HUDEP-2 (cell line): ENCODE results near the gene MTRFR.
"Not testable (repeated sequence)": the region's sequence is repeated elsewhere in the genome, so short reads cannot be mapped to it uniquely, and the experiment has no call there.

ENCODE experiments used
- DNase-seq, 76 experiments: peaks; one replicate each; lab custom pipeline; 2025; ENCODE audit not compliant: unreplicated experiment in 76 of 76; lab: John Stamatoyannopoulos, UW

Gene MTRFR

DNA sequence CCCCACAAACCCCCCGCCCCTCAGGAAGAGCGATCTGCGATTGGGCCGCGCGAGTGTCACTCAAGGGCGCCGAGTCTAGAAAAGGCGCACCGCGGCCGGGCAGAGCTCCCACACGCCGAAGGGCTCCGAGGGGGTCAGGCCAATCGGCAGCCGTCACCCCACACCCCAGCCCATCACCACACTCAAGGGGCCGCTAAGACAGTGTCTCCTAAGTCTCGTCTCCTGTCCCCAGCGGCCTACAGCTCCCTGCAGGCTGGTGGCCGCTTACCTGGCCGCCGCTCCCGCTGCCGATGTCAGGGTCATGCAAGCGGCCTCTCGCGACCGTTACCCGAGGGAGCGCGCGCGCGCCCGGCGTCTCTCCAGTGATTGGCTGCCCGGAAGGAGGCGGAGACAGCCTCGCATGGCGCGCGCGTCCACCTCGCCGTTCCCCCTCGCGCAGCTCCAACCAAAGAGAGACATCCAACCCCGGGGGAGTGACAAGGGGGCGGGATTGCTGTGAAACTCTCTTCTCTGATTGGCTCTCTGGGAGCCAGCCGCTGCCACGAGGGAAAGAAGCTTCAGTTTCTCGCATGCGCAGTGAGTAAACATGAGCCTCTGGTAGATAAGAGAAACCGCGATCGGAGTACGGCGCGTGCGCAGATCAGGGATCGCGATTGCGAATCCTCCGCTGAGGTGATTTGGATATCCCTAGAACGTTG is at the start of gene MTRFR, which contains the start of gene MPHOSPH9:
Gene MTRFR, plus strand, starts transcription at position 630 of the 698 bp plus-strand sequence. CDS start 20,239 bp downstream, outside the sequence.
Gene MPHOSPH9, minus strand, starts transcription at position 335 of the 698 bp plus-strand sequence. CDS start 2,777 bp downstream, outside the sequence.
- peak; percentile 63 to 100 (median 98) for DNase-seq

DNA sequence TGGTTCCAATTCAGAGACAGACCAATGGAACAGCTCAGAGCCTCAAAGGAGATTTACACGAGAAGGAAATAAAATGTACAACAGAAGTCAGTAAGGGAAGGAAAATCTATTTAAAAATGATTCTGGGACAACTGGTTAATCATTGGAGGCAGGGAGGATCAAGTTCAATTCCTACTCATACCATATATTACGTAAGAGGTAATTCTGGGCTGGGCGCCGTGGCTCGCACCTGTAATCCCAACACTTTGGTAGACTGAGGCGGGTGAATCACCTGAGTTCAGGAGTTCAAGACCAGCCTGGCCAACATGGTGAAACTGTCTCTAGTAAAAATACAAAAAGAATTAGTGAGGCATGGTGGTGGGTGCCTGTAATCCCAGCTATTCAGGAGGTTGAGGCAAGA is 45.6 kb upstream of the MTRFR start:
- no peak for DNase-seq

DNA sequence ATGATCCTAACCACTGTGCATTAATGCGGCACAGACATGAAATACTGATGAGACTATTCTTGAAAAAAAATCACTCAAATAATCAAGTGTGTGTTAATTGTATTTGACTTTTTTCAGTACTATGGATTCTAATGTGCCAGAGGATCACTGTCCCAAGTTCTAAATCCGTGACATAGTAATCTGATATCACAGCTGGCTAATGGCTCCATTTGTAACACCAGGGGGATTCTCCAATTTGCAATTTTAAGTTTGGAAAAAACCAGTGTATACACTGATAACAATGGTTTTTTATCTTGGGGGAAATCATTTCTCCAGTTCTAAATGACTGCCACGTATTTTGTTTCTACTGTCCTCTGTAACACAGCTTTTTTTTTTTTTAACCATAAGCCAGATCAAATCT is 33.3 kb upstream of the MTRFR start:
- DNase-seq, result no peak

DNA sequence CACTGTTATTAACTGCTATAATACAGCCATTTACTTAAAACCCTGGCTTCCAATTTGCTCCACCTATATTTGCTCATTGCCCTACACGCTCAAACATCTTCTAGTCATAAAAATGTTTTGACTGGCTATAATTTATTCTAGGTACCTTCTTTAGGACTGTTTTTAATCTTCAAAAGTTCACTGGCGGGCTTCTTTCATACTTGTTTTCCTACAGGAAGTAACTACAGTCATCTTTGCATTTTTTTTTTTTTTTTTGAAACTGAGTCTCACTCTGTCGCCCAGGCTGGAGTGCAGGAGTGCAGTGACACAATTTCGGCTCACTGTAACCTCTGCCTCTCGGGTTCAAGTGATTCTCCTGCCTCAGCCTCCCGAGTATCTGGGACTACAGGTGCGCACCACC is 32.8 kb upstream of the MTRFR start:
- DNase-seq, result no peak

GRCh38 chr12:123206794-123207193 is 26.4 kb upstream of the MTRFR start:
- DNase-seq, result not testable (repeated sequence)

GRCh38 chr12:123207815-123208214 is 25.4 kb upstream of the MTRFR start:
- not testable (repeated sequence) for DNase-seq

GRCh38 chr12:123223241-123223668 is 10.0 kb upstream of the MTRFR start:
- no peak for DNase-seq

DNA sequence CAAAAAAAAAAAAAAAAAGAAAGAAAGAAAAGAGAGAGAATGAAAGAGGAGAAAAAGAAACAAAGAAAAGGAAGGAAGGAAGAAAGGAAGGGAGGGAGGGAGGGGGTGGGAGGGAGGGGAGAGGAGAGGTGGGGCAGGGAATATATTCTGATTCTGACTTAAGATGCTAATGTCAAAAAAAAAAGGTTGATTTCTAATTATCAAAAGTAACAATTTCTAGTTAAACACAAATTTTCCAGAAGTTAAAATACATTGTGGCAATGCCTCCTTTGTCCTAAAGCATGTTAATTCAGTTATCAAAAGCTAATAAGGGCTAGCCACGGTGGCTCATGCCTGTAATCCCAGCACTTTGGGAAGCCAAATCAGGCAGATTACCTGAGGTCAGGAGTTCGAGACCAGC is 7.8 kb upstream of the MTRFR start:
- DNase-seq, result no peak

GRCh38 chr12:123227581-123228258 is 5.5 kb upstream of the MTRFR start:
- DNase-seq, result no peak

GRCh38 chr12:123229051-123229450 is 4.2 kb upstream of the MTRFR start:
- DNase-seq, result no peak

- DNase-seq, result peak in 1 of 76 experiments; percentile 4
Observed at GRCh38 chr12:123231931-123232330, 1.3 kb upstream of the MTRFR start.

GRCh38 chr12:123232472-123232806 is 797 bp upstream of the MTRFR start:
- peak in 1 of 76 experiments; percentile 45 for DNase-seq

GRCh38 chr12:123233505-123234308 is 471 bp downstream of the MTRFR start:
- peak in 5 of 76 experiments; percentile 23 to 63 (median 47) for DNase-seq

GRCh38 chr12:123237646-123238329 is 4.6 kb downstream of the MTRFR start:
- peak in 33 of 76 experiments; percentile 6 to 42 (median 27) for DNase-seq

- DNase-seq, result no peak
Observed at GRCh38 chr12:123238330-123238682, 5.1 kb downstream of the MTRFR start.

- DNase-seq, result no peak
Observed at GRCh38 chr12:123238961-123239360, 5.7 kb downstream of the MTRFR start.

DNA sequence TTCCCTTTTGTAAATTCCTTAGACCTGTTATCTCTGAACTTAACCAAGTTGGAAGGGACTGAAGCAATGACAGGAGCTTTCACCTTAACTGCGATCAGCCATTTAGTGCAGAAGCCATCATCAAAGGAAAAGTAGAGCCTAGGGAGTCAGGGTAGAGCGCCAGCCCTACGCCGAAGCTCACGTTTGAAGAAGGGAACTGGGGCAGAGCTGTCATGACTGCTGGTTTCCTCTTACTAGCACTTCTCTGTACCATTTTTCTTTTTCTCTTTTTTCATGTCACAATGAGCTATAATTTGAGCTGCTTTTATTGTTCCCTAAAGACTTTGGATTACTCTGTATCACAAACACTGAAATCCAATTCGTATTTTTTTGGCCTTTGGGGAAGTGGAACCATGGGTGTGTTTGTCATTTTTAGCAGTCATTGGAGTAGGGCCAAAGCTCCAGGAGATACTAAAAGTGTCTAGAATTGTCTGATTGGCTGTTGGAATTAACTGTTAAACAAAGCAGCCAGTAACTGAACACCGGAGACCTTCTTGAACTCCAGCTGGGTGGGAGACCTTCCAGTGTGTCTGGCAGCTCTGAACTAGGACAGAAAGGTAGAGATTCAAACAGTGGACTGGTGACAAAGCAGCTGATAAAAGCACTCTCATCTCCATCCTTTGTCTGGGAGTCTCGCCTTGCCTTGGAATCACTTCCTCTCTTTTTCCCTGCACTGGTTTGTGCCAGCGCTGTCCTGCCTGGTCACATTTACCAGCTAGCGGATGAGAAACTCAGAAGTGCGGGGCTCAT is 9.1 kb downstream of the MTRFR start:
- DNase-seq, result peak in 5 of 76 experiments; percentile 4 to 25 (median 9)

- no peak for DNase-seq
Observed at GRCh38 chr12:123243671-123244262, 10.5 kb downstream of the MTRFR start.

- DNase-seq, result no peak
Observed at GRCh38 chr12:123245678-123246077, 12.4 kb downstream of the MTRFR start.
